HG03575 (cell line): ENCODE results near the gene RUNX1.
"Not testable (repeated sequence)": the region's sequence is repeated elsewhere in the genome, so short reads cannot be mapped to it uniquely, and the experiment has no call there.

Experiments
- ATAC-seq: cut with Tn5 transposase; IDR thresholded peaks from one replicate; pipeline ENCODE4 v1.9.1; 2021; ENCODE audit not compliant: unreplicated experiment, insufficient number of reproducible peaks, low FRiP score; ENCODE audit errors: extremely low read depth

The RUNX1 gene

GRCh38 chr21:34812504-34813265 lies 236.4 kb downstream of the RUNX1 start:
- ATAC-seq, result no peak

- no peak for ATAC-seq
These were observed 237.7 kb downstream of the RUNX1 start for GRCh38 chr21:34811368-34811767.

- no peak for ATAC-seq
These were observed 238.3 kb downstream of the RUNX1 start for GRCh38 chr21:34810786-34811185.

GRCh38 chr21:34809822-34810221 lies 239.3 kb downstream of the RUNX1 start:
- no peak for ATAC-seq

- no peak for ATAC-seq
These were observed 240.4 kb downstream of the RUNX1 start for GRCh38 chr21:34808569-34809204.

GRCh38 chr21:34807881-34808568 lies 241.1 kb downstream of the RUNX1 start:
- ATAC-seq, result no peak

- no peak for ATAC-seq
These were observed 241.8 kb downstream of the RUNX1 start for GRCh38 chr21:34807146-34807880.

GRCh38 chr21:34806423-34806822 lies 242.7 kb downstream of the RUNX1 start:
- ATAC-seq, result no peak

- no peak for ATAC-seq
These were observed 243.9 kb downstream of the RUNX1 start for GRCh38 chr21:34805157-34805556.

GRCh38 chr21:34804584-34804983 lies 244.5 kb downstream of the RUNX1 start:
- not testable (repeated sequence) for ATAC-seq

- ATAC-seq, result no peak
These were observed 245.2 kb downstream of the RUNX1 start for GRCh38 chr21:34803782-34804370.

GRCh38 chr21:34802180-34802899 lies 246.8 kb downstream of the RUNX1 start:
- ATAC-seq, result no peak

GRCh38 chr21:34801519-34802132 lies 247.5 kb downstream of the RUNX1 start:
- ATAC-seq, result no peak

GRCh38 chr21:34800797-34801518 lies 248.1 kb downstream of the RUNX1 start:
- no peak for ATAC-seq

- no peak for ATAC-seq
These were observed 250.0 kb downstream of the RUNX1 start for GRCh38 chr21:34799092-34799491.

GRCh38 chr21:34797921-34798535 lies 251.1 kb downstream of the RUNX1 start:
- ATAC-seq, result no peak

GRCh38 chr21:34797201-34797525 lies 251.9 kb downstream of the RUNX1 start:
- ATAC-seq, result no peak
